Choroid plexus epithelial cell (primary cell): Measurements from ENCODE around the gene RERE.

Experiments
- DNase-seq: peaks from one replicate; pipeline ENCODE4 v3.0.0-alpha.2; 2010; ENCODE audit warnings: low read depth
- H3K4me3 ChIP-seq: 2 replicates; pipeline ENCODE4 v1.5.1; 2011; ENCODE audit warnings: low read depth, mild to moderate bottlenecking, control low read depth, low read length, moderate library complexity
- CTCF ChIP-seq: conservative IDR thresholded peaks from 2 replicates; pipeline ENCODE4 v1.5.1; 2011; ENCODE audit warnings: low read depth, mild to moderate bottlenecking, control low read depth, inconsistent platforms, low read length, moderate library complexity

RERE gene

GRCh38 chr1:8679929-8680663 is 137.3 kb downstream of the RERE start:
- TF ChIP-seq CTCF = no peak
- no peak for DNase-seq
- H3K4me3 ChIP-seq = no peak overlapping the region

- DNase-seq = peak; percentile 73
- TF ChIP-seq CTCF = no peak
- H3K4me3 ChIP-seq = no peak overlapping the region
These were observed 138.0 kb downstream of the RERE start for GRCh38 chr1:8679395-8679800.

DNA sequence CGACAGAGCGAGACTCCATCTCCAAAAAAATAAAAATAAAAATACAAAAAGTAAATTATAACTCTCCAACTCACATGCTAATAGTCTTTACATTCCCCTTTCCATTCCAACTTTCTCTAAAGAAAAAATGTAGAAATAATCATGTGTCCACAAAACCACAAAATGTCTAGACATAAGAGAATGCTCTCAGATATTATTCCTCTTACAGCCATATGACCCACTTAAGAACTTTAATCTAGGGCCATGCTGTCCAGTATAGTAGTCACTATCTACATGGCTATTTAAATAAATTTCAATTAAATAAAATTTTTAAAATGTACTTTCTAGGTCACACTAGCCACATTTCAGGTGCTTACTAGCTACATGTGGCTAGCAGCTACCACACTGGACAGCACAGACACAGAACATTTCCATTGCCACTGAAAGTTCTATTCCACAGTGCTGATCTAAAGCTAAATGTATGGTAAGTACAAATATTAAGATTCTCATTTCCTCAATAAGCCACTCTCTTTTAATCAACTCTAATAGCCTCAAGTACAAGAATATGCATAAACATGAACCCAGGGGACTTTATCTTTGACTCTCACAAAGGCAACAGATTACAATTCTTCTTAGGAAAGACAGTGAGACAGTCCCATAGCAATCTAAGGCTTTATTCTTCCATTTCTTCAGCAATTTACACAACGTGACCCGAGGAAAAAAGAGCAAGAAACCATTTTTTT is 138.6 kb downstream of the RERE start:
- DNase-seq = peak; percentile 57
- no peak for TF ChIP-seq CTCF
- H3K4me3 ChIP-seq = no peak overlapping the region

DNA sequence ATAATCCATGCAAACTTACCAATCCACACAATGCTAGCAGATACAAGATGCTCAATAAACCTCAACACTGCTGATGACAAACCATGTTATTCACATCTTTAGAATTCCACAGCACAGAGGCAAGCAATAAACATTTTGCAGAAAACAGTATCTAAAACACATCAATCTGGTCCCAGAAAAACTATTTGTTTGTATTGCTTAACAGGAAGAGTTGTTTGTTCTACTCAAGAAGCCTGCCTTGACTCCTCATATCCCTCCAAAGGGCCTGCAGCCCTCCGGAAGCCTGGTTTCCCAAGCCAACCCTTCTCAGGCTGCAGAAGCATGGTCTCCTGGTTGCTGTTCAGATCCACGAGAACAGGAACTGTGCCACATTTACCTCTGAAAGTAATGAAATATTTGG is 139.7 kb downstream of the RERE start:
- H3K4me3 ChIP-seq = no peak overlapping the region
- DNase-seq = no peak
- no peak for TF ChIP-seq CTCF

DNA sequence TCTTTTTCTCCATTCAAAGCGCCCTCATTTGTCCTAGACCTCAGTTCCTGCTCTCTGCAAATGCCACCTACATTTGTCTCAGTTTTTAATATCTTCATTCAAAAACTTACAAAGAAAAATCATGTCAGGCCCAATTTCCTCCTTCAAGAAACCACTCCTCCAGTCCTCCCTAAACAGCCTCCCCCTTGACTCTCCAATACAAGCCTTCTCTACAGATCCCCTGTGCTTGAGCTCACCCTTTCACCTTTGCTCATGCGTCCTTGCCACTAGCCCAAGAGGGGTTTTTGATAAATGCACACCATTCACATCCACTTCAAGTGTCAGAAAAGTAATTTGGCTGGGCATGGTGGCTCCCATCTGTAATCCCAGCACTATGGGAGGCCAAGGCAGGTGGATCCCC is 140.6 kb downstream of the RERE start:
- DNase-seq = no peak
- no peak overlapping the region for H3K4me3 ChIP-seq
- TF ChIP-seq CTCF = no peak

- H3K4me3 ChIP-seq = no peak overlapping the region
- DNase-seq = no peak
- no peak for TF ChIP-seq CTCF
These were observed 141.4 kb downstream of the RERE start for GRCh38 chr1:8676072-8676471.

DNA sequence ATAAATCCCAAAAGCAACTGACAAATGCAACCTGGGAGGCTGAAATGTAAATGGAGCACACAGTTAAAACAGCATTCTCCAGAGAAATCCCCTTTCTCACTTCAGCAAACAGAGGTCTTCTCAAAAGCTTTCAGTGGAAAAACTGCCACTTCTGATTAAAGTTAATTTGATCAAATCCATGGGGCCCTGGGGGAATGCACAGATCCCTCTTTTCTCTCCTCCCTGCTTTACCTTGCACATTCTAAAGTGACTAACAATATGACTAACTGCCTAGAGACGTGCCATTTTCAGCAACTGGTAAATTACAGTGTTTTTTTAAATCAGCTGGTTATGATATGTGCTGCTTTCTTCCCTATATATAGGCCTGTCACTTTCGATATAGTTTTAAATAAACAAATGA is 142.5 kb downstream of the RERE start:
- no peak for DNase-seq
- no peak for TF ChIP-seq CTCF
- H3K4me3 ChIP-seq = no peak overlapping the region
